ENCODE measurements around the gene GPR155. TPM values are rescaled to one million over a fixed set of nuclear protein-coding genes. Genes with fewer than 3 reads are reported as not detected.

GPR155 gene
- total RNA-seq, 2 experiments from 2014 or later = 10.5 to 11.3 TPM

Other genes starting within 250 kb of the GPR155 start
- gene OLA1, start 238.5 kb downstream of the GPR155 start, total RNA-seq = 10 to 100 TPM; 63.5 to 64.6 TPM
- not detected for gene SP9, start 152.1 kb downstream of the GPR155 start, total RNA-seq
- gene SCRN3, start 91.3 kb downstream of the GPR155 start, total RNA-seq = 10 to 100 TPM; 15.3 to 18.4 TPM
- gene WIPF1, start 110.8 kb upstream of the GPR155 start, total RNA-seq = 100 to 1,000 TPM; 574 to 590 TPM